Liver (tissue), 9 donors: ENCODE results near the gene C12orf76. TPM values are rescaled to one million over a fixed set of nuclear protein-coding genes. Genes with fewer than 3 reads are reported as not detected.

Experiments used
- DNase-seq: peaks from one replicate; pipeline ENCODE4 v3.0.0-alpha.2; 2017; ENCODE audit warnings: low spot score
- H3K27ac ChIP-seq, 2 donors: one replicate each; pipeline ENCODE4 v1.7.0; 2013; ENCODE audit warnings: inconsistent platforms in 2 of 2, low read length in 2 of 2, control low read depth in 1 of 2, low read depth in 1 of 2, mild to moderate bottlenecking in 1 of 2
- H3K27me3 ChIP-seq, 4 donors: one replicate each; pipeline versions ENCODE4 v1.6.1 to v1.7.0; 2013; ENCODE audit warnings: low read length in 3 of 4, inconsistent platforms in 1 of 4, mild to moderate bottlenecking in 1 of 4, moderate library complexity in 1 of 4; ENCODE audit not compliant: control insufficient read depth in 4 of 4, insufficient read depth in 4 of 4
- H3K36me3 ChIP-seq, 4 donors: one replicate each; pipeline versions ENCODE4 v1.6.1 to v1.7.0; 2013; ENCODE audit warnings: low read length in 3 of 4, mild to moderate bottlenecking in 3 of 4, low read depth in 1 of 4, moderate library complexity in 1 of 4; ENCODE audit not compliant: control insufficient read depth in 4 of 4, insufficient read depth in 3 of 4
- H3K4me1 ChIP-seq, 4 donors: one replicate each; pipeline versions ENCODE4 v1.6.1 to v1.7.0; 2013; ENCODE audit warnings: low read length in 3 of 4, mild to moderate bottlenecking in 3 of 4, moderate library complexity in 1 of 4; ENCODE audit not compliant: control insufficient read depth in 4 of 4, insufficient read depth in 4 of 4
- H3K4me3 ChIP-seq, 3 donors: one replicate each; pipeline versions ENCODE4 v1.6.1 to v1.7.0; 2013; ENCODE audit warnings: low read length in 3 of 3, control low read depth in 1 of 3, low read depth in 1 of 3, mild to moderate bottlenecking in 1 of 3
- H3K9ac ChIP-seq, 2 donors: one replicate each; pipeline ENCODE4 v1.7.0; 2013; ENCODE audit warnings: low read length in 2 of 2, mild to moderate bottlenecking in 2 of 2, moderate library complexity in 2 of 2, control low read depth in 1 of 2, low read depth in 1 of 2
- H3K9me3 ChIP-seq, 4 donors: one replicate each; pipeline versions ENCODE4 v1.6.1 to v1.7.0; 2013; ENCODE audit warnings: low read length in 3 of 4; ENCODE audit not compliant: control insufficient read depth in 4 of 4
- ATF3 ChIP-seq: IDR thresholded peaks from 2 replicates; pipeline ENCODE4 v1.6.1; 2016; ENCODE audit warnings: antibody characterized with exemption
- CTCF ChIP-seq: fragments of 150-350 bp; IDR thresholded peaks from 2 replicates; pipeline ENCODE4 v1.5.1; 2017; ENCODE audit warnings: improper control_type of control experiment, low read depth, low read length; ENCODE audit not compliant: missing input control
- FOXA2 ChIP-seq: IDR thresholded peaks from 2 replicates; pipeline ENCODE4 v1.6.1; 2016; ENCODE audit warnings: antibody characterized with exemption
- GABPA ChIP-seq, 2 donors: IDR thresholded peaks in 1 of 2; conservative IDR thresholded peaks in 1 of 2; 2 replicates each; pipeline ENCODE4 v1.6.1; 2016; ENCODE audit warnings: antibody characterized with exemption in 2 of 2, mild to moderate bottlenecking in 1 of 2, moderate library complexity in 1 of 2
- HNF4G ChIP-seq: IDR thresholded peaks from 2 replicates; pipeline ENCODE4 v1.6.1; 2016; ENCODE audit warnings: antibody characterized with exemption
- JUND ChIP-seq, 2 donors: IDR thresholded peaks; 2 replicates each; pipeline ENCODE4 v1.6.1; 2016; ENCODE audit warnings: antibody characterized with exemption in 2 of 2
- MAX ChIP-seq: IDR thresholded peaks from 2 replicates; pipeline ENCODE4 v1.6.1; 2016; ENCODE audit warnings: antibody characterized with exemption
- NR2F2 ChIP-seq: IDR thresholded peaks from 2 replicates; pipeline ENCODE4 v1.6.1; 2016; ENCODE audit warnings: antibody characterized with exemption
- RAD21 ChIP-seq, 2 donors: IDR thresholded peaks; 2 replicates each; pipeline ENCODE4 v1.6.1; 2016; ENCODE audit warnings: antibody characterized with exemption in 2 of 2, mild to moderate bottlenecking in 2 of 2
- REST ChIP-seq: IDR thresholded peaks from 2 replicates; pipeline ENCODE4 v1.6.1; 2016; ENCODE audit warnings: antibody characterized with exemption, mild to moderate bottlenecking
- RXRA ChIP-seq, 2 donors: IDR thresholded peaks; 2 replicates each; pipeline ENCODE4 v1.6.1; 2017 to 2018; ENCODE audit warnings: antibody characterized with exemption in 2 of 2, mild to moderate bottlenecking in 1 of 2
- TAF1 ChIP-seq: conservative IDR thresholded peaks from 2 replicates; pipeline ENCODE4 v1.6.1; 2016; ENCODE audit warnings: antibody characterized with exemption, mild to moderate bottlenecking
- YY1 ChIP-seq: IDR thresholded peaks from 2 replicates; pipeline ENCODE4 v1.6.1; 2016; ENCODE audit warnings: antibody characterized with exemption, mild to moderate bottlenecking
- WGBS: extraction: QIAGEN DNeasy Blood & Tissue Kit; methylation state at CpG from one replicate; pipeline ENCODE4 v1.1.7; 2013; 5-methylcytosine and 5-hydroxymethylcytosine counted together
- polyA plus RNA-seq, 2 donors: library from polyadenylated mRNA; stranded (reverse) in 1 of 2; unstranded in 1 of 2; fragments of 200-250 nt in 1 of 2; fragments of >200 nt in 1 of 2; fragmentation: Nextera tagmentation in 1 of 2; extraction: Ambion mirVana in 1 of 2; gene quantifications; one replicate each; pipeline versions ENCODE4 v1.2.1 to v1.2.3, GENCODE V29; 2013 to 2015
- total RNA-seq, 2 donors: library from RNA; depleted of rRNA; stranded (reverse); fragments of >200 nt; gene quantifications; one replicate each; pipeline ENCODE4 v1.2.3, GENCODE V29; 2014
- donor health status: healthy.
- donor health status: healthy.
- donor health status: healthy.
- donor health status: healthy.
- donor health status: healthy.

The C12orf76 gene
- total and polyA plus RNA-seq, 4 donors: 5.6 to 22.4 (median 6.1) TPM

- Histone ChIP-seq H3K4me1 (peaks cover 0 to 9% (median 3%) of the 10 kb centered on the region in 4 donors), H3K4me3 (no peak overlapping the region), H3K27ac (no peak overlapping the region), H3K9ac (no peak overlapping the region), H3K36me3 (peaks cover 1 to 46% (median 28%) of the 10 kb centered on the region in 4 donors), H3K27me3 (no peaks in the 10 kb centered on the region), H3K9me3 (no peaks in the 10 kb centered on the region)
- TF ChIP-seq CTCF (no peak), FOXA2 (no peak)
- 97% methylated on average over 3 of the region's 3 CpGs for WGBS
- no peak for DNase-seq
Measured at GRCh38 chr12:110033888-110034287, 14.4 kb downstream of the C12orf76 start.

- WGBS: 43% methylated on average over 2 of the region's 2 CpGs
- Histone ChIP-seq H3K9me3 (no peaks in the 10 kb centered on the region), H3K4me1 (peaks cover 0 to 11% (median 7%) of the 10 kb centered on the region in 4 donors), H3K36me3 (peaks cover 3 to 48% (median 23%) of the 10 kb centered on the region in 4 donors), H3K27me3 (no peaks in the 10 kb centered on the region), H3K27ac (no peak overlapping the region), H3K9ac (no peak overlapping the region), H3K4me3 (no peak overlapping the region)
- no peak for DNase-seq
- TF ChIP-seq NR2F2 (no peak), REST (no peak), YY1 (no peak), HNF4G (no peak), RAD21 (IDR thresholded peaks at IDR 0.05) (no peak), TAF1 (no peak), ATF3 (no peak), RXRA (IDR thresholded peaks at IDR 0.05) (no peak), GABPA (IDR thresholded peaks at IDR 0.05 in 1 of 2, conservative IDR thresholded peaks at IDR 0.05 in 1 of 2) (no peak), MAX (no peak), JUND (IDR thresholded peaks at IDR 0.05) (no peak), CTCF (no peak), FOXA2 (no peak)
Measured at GRCh38 chr12:110029290-110029815, 19.0 kb downstream of the C12orf76 start.
